DMS114 treated with DMSO at 0.1 percent for 48 hours (cell line): Measurements from ENCODE around the gene MRPL50.
"Not testable (repeated sequence)": the region's sequence is repeated elsewhere in the genome, so short reads cannot be mapped to it uniquely, and the experiment has no call there.

ENCODE experiments used
- DNase-seq: peaks from one replicate; lab custom pipeline; 2025; ENCODE audit not compliant: unreplicated experiment; lab: John Stamatoyannopoulos, UW

Gene MRPL50

DNA sequence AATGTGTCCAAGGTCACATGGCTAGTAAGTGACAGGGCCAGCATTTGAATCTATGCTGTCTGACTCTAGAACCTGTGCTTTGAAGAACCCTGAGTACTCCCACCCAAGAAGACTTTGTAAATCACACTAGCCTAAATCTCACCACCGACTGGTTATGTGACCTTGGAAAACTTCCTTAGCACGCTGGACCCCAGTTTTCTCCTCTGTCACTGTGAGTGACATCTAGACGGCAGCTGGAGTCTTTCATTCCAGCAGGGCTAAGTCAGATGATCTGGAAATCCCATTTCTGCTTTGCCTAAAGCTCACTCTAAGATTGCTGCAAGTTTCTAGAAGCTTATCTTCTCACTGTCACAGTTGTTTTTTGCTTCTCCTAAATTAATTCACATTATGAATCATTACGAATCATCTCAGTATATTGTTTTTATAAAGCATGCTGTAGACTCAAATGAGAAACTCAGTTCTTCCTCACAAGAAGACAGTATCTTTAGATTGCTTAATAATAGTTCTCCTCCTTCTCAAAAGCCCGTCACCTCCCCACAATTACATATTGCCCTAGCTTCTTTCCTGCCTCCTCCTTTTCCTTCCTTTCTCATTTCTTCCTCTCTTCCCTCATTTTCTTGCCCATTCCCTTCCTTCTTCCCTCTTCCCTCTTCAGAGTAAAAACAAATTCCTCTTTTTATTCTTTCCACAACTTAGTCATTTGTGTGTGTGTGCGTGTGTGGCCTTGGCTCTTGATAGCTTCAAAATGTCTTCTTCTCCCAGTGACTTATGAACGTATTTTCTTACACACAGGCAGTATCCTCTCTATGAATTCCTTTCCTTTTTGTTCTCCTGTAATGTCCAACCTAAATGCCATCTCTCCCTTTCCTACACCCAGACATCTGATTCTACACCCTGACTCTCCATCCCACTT lies 20.4 kb upstream of the MRPL50 start:
- no peak for DNase-seq

DNA sequence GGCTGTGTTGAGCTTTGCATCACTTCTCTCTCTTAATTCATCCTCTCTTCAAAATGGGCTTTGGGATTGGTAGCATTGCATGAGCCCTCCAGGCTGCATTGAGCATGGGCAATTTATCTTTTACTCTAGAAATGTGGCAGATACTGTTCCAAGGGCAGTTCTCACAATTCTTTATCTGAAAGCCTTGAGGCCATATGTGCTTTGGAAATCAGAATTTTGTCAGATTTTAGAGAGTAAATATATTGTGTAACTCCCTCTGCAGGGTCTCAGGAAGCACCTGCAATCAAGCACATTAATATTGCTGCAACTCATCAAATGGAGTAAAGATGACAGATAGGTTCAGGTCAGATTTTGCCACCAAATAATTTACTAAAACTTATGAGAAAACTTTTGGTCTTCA lies 19.6 kb upstream of the MRPL50 start:
- DNase-seq = no peak

DNA sequence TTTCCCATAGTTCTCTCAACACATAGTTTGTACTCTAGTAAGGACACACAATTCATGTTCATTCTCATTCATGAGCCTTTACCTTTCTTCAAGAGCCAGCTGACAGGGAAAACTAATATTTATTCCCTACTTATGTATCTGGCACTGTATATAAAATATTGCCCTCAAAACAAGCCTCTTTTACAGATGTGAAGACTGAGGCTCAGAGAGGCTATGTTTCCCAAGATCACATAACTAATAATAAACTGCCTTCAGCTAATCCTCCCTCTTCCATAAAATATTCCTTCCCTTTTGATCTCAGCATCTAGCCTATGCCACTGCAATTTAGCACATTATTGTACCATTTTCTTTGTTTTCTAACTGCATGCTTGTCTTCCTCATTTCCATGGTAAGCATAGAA lies 19.0 kb upstream of the MRPL50 start:
- DNase-seq = no peak

DNA sequence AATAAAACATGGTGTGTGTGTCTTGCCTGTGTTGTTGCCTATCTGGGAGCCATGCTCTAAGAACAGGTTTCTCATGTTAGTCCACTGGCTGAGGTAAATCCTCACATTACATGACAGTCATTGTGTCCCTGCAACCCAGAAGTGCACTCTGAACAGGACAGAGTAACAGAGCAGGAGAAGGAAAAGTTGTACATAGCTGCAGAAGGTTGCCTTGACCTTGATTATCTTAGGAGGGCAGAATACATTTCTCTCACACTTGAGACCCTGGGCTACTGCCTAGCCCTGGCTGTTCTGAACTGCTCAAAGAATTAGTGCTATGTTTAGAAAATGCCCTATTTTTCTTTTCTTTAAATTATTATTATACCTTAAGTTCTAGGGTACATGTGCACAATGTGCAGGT lies 17.2 kb upstream of the MRPL50 start:
- DNase-seq = no peak

DNA sequence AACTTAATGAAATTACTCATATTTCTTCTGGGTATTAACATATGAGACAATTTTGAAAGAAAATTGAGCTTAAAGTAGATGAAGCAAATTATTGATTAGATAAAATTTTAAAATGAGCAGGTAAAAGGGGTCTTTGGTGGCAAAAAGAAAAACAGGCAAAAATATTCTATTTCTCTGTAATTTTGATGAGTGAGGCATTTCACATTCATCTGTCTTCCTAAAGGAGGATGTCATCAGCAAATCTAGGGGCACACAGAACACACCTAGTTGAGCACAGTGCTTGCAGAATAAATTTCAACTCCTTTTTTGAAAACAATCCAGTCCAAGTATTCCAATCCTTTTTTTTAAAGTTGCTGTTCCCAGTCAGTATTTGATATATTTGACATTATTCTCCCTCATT lies 16.4 kb upstream of the MRPL50 start:
- no peak for DNase-seq

DNA sequence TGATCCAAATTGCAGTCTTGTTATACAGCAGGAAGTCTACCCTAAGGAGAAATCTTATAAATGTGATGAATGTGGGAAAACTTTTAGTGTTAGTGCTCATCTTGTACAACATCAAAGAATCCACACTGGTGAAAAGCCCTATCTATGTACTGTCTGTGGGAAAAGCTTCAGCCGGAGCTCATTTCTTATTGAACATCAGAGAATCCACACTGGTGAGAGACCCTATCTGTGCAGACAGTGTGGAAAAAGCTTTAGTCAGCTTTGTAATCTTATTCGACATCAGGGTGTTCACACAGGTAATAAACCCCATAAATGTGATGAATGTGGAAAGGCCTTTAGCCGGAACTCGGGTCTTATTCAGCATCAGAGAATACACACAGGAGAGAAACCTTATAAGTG lies 10.7 kb upstream of the MRPL50 start:
- no peak for DNase-seq

DNA sequence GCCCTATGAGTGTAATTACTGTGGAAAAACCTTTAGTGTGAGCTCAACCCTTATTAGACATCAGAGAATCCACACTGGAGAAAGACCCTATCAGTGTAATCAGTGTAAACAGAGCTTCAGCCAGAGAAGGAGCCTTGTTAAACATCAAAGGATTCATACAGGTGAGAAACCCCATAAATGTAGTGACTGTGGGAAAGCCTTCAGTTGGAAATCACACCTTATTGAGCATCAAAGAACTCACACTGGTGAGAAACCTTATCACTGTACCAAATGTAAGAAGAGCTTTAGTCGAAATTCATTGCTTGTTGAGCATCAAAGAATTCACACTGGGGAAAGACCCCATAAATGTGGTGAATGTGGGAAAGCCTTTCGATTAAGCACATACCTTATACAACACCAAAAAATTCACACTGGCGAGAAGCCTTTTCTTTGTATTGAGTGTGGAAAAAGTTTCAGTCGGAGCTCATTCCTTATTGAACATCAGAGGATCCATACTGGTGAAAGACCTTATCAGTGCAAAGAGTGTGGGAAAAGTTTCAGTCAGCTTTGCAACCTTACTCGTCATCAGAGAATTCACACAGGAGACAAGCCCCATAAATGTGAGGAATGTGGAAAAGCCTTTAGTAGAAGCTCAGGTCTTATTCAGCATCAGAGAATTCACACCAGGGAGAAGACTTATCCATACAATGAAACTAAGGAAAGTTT lies 10.1 kb upstream of the MRPL50 start:
- DNase-seq = no peak

DNA sequence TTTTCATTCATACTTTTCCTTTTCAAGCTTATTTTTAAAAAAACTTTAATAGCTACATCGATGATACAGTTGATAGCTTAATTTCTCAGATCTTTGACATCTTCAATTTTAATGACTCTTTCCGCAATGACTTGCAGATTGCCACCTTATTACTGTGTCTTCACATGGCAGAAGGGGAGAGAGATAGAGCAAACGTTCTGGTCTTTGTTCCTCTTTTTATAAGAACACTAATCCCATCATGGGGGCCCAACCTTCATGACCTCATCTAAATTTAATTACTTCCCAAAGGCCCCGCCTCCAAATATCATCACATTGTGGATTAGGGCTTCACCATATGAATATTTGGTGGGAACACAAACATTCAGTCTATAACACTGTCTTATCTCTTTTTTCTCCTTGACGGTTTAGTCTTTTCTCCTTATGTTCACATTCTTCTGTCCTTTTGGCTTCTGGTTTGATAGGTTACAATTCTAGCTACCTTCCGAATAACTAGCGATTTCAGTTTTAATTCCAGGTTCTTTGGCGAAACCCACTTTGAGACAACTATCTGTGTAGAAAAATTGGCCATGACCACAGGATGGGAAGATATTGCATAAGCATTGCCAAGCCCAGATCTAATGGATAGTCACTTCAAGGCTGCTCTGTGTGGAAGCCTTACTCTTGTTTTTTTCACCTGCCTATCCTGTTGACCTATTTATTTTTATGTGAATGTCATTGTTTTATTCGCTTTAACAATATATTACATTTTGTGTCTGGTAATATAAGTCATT lies 5.3 kb upstream of the MRPL50 start:
- no peak for DNase-seq

DNA sequence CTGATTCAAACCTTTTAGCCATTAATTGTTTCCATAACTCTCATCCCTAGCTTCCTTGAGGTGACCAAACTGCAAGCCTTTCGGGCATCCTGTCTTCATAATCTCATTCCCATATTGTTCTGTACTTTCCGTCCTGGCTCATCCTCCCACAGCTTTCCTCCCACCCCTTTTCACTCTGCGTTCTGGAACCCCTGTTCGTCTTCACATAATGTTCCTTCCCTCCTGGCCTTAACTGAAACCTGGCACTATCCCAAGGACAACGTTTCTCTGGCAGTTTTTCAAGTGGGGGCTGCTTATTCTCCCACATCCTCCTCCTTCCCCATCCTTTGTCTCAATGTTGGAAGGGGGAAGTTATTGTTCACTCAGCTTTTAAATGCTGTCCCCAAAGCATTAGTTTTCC lies 1.7 kb upstream of the MRPL50 start:
- no peak for DNase-seq

GRCh38 chr9:101399643-101399970 lies 1.2 kb upstream of the MRPL50 start:
- no peak for DNase-seq

- DNase-seq = no peak
Measured at GRCh38 chr9:101398930-101399642, 668 bp upstream of the MRPL50 start.

- no peak for DNase-seq
Measured at GRCh38 chr9:101397746-101398067, 711 bp downstream of the MRPL50 start.

- DNase-seq = no peak
Measured at GRCh38 chr9:101394687-101395086, 3.7 kb downstream of the MRPL50 start.

DNA sequence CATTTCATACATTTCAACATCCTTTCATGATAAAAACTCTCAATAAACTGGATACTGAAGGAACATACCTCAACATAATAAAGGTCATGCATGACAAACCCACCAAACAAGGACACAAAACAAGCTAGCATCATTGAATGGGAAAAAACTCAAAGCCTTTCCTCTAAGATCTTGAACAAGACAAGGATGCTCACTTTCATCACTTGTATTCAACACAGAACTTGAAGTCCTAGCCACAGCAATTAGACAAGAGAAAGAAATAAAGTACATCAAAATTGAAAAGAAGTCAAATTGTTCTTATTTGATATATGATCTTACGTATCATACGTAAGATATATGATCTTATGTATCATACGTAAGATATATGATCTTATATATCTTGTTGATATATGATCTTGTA lies 5.3 kb downstream of the MRPL50 start:
- DNase-seq = no peak

- DNase-seq = no peak
Measured at GRCh38 chr9:101388507-101388993, 9.9 kb downstream of the MRPL50 start.

GRCh38 chr9:101387871-101388506 lies 10.4 kb downstream of the MRPL50 start:
- DNase-seq = peak; percentile 7

DNA sequence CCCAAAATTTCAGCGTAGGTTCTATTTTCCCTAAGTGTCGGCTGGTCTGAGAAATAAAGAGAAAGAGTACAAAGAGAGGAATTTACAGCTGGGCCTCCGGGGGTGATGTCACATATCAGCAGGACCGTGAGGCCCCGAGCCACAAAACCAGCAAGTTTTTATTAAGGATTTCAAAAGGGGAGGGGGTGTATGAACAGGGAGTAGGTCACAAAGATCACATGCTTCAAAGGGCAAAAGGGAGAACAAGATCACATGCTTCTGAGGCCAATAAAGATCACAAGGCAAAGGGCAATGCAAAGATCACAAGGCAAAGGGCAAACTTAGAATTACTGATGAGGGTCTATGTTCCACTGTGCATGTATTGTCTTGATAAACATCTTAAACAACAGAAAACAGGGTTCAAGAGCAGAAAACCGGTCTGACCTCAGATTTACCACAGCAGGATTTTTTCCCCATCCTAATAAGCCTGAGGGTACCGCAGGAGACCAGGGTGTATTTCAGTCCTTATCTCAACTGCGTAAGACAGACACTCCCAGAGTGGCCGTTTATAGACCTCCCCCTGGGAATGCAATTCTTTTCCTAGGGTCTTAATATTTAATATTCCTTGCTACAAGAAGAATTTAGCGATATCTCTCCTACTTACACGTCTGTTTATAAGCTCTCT lies 13.4 kb downstream of the MRPL50 start, which contains the start of gene BAAT:
BAAT (minus strand) TSS at position 134 of the 664 bp plus-strand sequence. CDS start 13,602 bp downstream, outside the sequence.
- DNase-seq = not testable (repeated sequence)

DNA sequence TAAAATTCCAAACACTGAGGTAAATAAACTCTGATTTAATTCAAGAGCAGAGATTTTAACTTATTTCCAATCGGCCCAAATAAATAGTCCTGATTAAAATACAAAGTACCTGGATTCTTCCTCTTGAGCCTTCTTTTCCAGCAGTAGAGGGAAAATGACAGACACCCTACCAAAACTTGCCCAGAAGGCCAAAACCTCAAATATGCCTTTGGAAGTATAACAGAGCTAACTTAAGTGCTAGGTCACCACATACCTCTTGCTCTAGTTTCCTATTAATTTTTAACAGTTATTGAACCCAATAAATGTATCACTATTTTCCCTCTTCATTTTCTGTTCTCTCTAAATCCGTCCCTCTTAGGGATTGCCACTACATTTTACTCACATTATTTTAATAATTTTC lies 15.1 kb downstream of the MRPL50 start:
- no peak for DNase-seq

DNA sequence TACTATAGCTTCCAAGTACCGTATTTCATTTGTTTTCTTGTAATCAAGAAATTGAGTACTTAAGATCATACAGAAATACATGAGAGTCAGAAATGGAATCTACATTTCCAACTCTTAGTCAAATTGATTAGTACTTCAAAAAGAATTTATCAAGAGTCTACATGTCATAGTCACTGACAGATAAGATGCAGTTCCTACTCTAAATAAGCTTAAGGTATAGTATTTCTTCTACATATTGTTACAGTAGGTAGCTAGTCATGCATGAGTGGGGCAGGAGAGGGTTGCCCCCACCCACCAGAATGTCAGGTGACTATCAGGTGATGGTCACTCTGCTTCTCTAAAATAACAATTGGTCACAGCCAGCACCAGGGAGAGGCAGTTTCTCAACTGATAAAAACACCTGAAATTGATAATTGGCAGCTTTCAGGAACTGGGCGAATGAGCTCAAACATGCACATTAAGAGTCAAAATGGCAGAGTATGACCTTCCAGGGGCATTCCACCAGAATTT lies 16.5 kb downstream of the MRPL50 start:
- DNase-seq = no peak

GRCh38 chr9:101381118-101381517 lies 17.3 kb downstream of the MRPL50 start:
- DNase-seq = no peak
